Lung (tissue), 12 donors: ENCODE data around the gene SRCIN1. TPM values are rescaled to one million over a fixed set of nuclear protein-coding genes. Genes with fewer than 3 reads are reported as not detected.

ENCODE experiments used
- ATAC-seq: fragments of 200-7000 bp; cut with Tn5 transposase; one replicate; pipeline ENCODE4 v1.9.1; 2020; ENCODE audit warnings: moderate number of reproducible peaks; ENCODE audit not compliant: insufficient read depth, low FRiP score
- DNase-seq, 3 donors: peaks; one replicate each; pipeline ENCODE4 v3.0.0-alpha.2; 2013 to 2017
- H3K27ac ChIP-seq, 2 donors: one replicate each; pipeline ENCODE4 v1.5.1; 2013; ENCODE audit warnings: mild to moderate bottlenecking in 2 of 2, moderate library complexity in 2 of 2, control low read depth in 1 of 2, inconsistent platforms in 1 of 2, low read depth in 1 of 2, low read length in 1 of 2
- H3K27me3 ChIP-seq, 3 donors: one replicate each; pipeline ENCODE4 v1.5.1; 2013; ENCODE audit warnings: low read length in 2 of 3; ENCODE audit not compliant: control insufficient read depth in 3 of 3, insufficient read depth in 3 of 3
- H3K36me3 ChIP-seq, 4 donors: one replicate each; pipeline ENCODE4 v1.5.1; 2013; ENCODE audit warnings: low read length in 4 of 4, mild to moderate bottlenecking in 1 of 4, moderate library complexity in 1 of 4; ENCODE audit not compliant: control insufficient read depth in 4 of 4, insufficient read depth in 4 of 4
- H3K4me1 ChIP-seq, 5 donors: one replicate each; pipeline ENCODE4 v1.5.1; 2013; ENCODE audit warnings: low read length in 5 of 5, mild to moderate bottlenecking in 2 of 5, moderate library complexity in 1 of 5; ENCODE audit not compliant: control insufficient read depth in 5 of 5, insufficient read depth in 5 of 5
- H3K4me3 ChIP-seq: one replicate; pipeline ENCODE4 v1.5.1; 2013; ENCODE audit warnings: mild to moderate bottlenecking, control low read depth, moderate library complexity
- H3K9ac ChIP-seq, 2 donors: one replicate each; pipeline ENCODE4 v1.5.1; 2013; ENCODE audit warnings: low read length in 2 of 2, control low read depth in 1 of 2; ENCODE audit not compliant: insufficient read depth in 1 of 2
- H3K9me3 ChIP-seq, 4 donors: one replicate each; pipeline ENCODE4 v1.5.1; 2013; ENCODE audit warnings: low read length in 3 of 4, mild to moderate bottlenecking in 1 of 4, moderate library complexity in 1 of 4; ENCODE audit not compliant: control insufficient read depth in 4 of 4, insufficient read depth in 3 of 4
- CTCF ChIP-seq: IDR thresholded peaks from 2 replicates; pipeline ENCODE4 v1.5.1; 2012; ENCODE audit warnings: mild to moderate bottlenecking; ENCODE audit errors: control extremely low read depth, extremely low read depth
- WGBS, 2 donors: extraction: QIAGEN DNeasy Blood & Tissue Kit; methylation state at CpG; one replicate each; pipeline ENCODE4 v1.1.7; 2013; 5-methylcytosine and 5-hydroxymethylcytosine counted together
- polyA plus RNA-seq, 2 donors: library from polyadenylated mRNA; stranded (reverse); fragments of 200-250 nt; gene quantifications; one replicate each; pipeline ENCODE4 v1.2.1, GENCODE V29; 2013
- total RNA-seq, 2 donors: library from RNA; depleted of rRNA in 1 of 2; stranded (reverse); fragments of >200 nt in 1 of 2; gene quantifications; one replicate each; pipeline ENCODE4 v1.2.1, GENCODE V29; 2014 to 2021
- donor health status: control.
- donor health status: control.
- donor health status: Bipolar disorder and iron deficiency.
- donor health status: healthy.
- donor health status: DM: yes; HTN: yes; CAD: no.

Gene SRCIN1
- total and polyA plus RNA-seq, 4 donors = 1.5 to 15.0 (median 2.5) TPM

- H3K9me3 ChIP-seq = peaks cover 0 to 2% (median 0%) of the 10 kb centered on the region in 4 donors
- WGBS, 2 donors = 13 to 28% methylated on average over 7 of the region's 7 CpGs
- TF ChIP-seq CTCF = no peak
- no peak for ATAC-seq
- H3K27ac ChIP-seq = no peak overlapping the region
- H3K4me3 ChIP-seq = no peak overlapping the region
- H3K36me3 ChIP-seq = no peaks in the 10 kb centered on the region
- no peak overlapping the region for H3K9ac ChIP-seq
- no peak for DNase-seq
- peaks cover 0 to 64% (median 49%) of the 10 kb centered on the region in 3 donors for H3K27me3 ChIP-seq
- H3K4me1 ChIP-seq = peaks cover 0 to 6% (median 0%) of the 10 kb centered on the region in 5 donors
Observed at GRCh38 chr17:38579083-38579480, 26.7 kb downstream of the SRCIN1 start.

- DNase-seq = no peak
- Histone ChIP-seq H3K9ac (no peak overlapping the region), H3K27ac (no peak overlapping the region), H3K9me3 (peaks cover 0 to 2% (median 0%) of the 10 kb centered on the region in 4 donors), H3K4me1 (peaks cover 0 to 6% (median 0%) of the 10 kb centered on the region in 5 donors), H3K4me3 (no peak overlapping the region), H3K36me3 (no peaks in the 10 kb centered on the region), H3K27me3 (peaks cover 0 to 70% (median 55%) of the 10 kb centered on the region in 3 donors)
- ATAC-seq = no peak
- WGBS, 2 donors = 2 to 8% methylated on average over 57 to 63 of the region's 63 CpGs
- no peak for TF ChIP-seq CTCF
Observed at GRCh38 chr17:38578229-38579082, 27.3 kb downstream of the SRCIN1 start.

- Histone ChIP-seq H3K9me3 (peaks cover 0 to 2% (median 0%) of the 10 kb centered on the region in 4 donors), H3K36me3 (no peaks in the 10 kb centered on the region), H3K4me3 (no peak overlapping the region), H3K9ac (no peak overlapping the region), H3K27ac (no peak overlapping the region), H3K27me3 (peaks cover 0 to 76% (median 61%) of the 10 kb centered on the region in 3 donors), H3K4me1 (peaks cover 0 to 6% (median 0%) of the 10 kb centered on the region in 5 donors)
- ATAC-seq (no peak), DNase-seq (no peak)
- 31 to 48% methylated on average over 12 of the region's 12 CpGs for WGBS, 2 donors
- no peak for TF ChIP-seq CTCF
Observed at GRCh38 chr17:38577645-38578173, 28.0 kb downstream of the SRCIN1 start.
